H9 (cell line): Measurements from ENCODE around the gene TIAM2. TPM values are rescaled to one million over a fixed set of nuclear protein-coding genes. Genes with fewer than 3 reads are reported as not detected.

Experiments
- DNase-seq: peaks from one replicate; pipeline ENCODE4 v3.0.0-alpha.2; 2017
- H2AFZ ChIP-seq: one replicate; pipeline ENCODE4 v1.6.1; 2013; ENCODE audit warnings: mild to moderate bottlenecking, low read length, control low read depth, moderate library complexity
- H2AK5ac ChIP-seq: 2 replicates; pipeline ENCODE4 v1.6.1; 2013; ENCODE audit warnings: low read length, control low read depth, mixed read lengths; ENCODE audit not compliant: insufficient read length
- H2BK120ac ChIP-seq: one replicate; pipeline ENCODE4 v1.6.1; 2013; ENCODE audit warnings: low read depth, mild to moderate bottlenecking, low read length, control low read depth, inconsistent platforms; ENCODE audit not compliant: poor library complexity, severe bottlenecking
- H2BK12ac ChIP-seq: 2 replicates; pipeline ENCODE4 v1.6.1; 2013; ENCODE audit warnings: low read length, control low read depth, mixed read lengths, low read depth; ENCODE audit not compliant: insufficient read length
- H2BK15ac ChIP-seq: 2 replicates; pipeline ENCODE4 v1.6.1; 2013; ENCODE audit warnings: low read depth, low read length, control low read depth
- H2BK20ac ChIP-seq: one replicate; pipeline ENCODE4 v1.6.1; 2013; ENCODE audit warnings: low read depth, mild to moderate bottlenecking, low read length, control low read depth, inconsistent platforms; ENCODE audit not compliant: poor library complexity, severe bottlenecking
- H2BK5ac ChIP-seq: 2 replicates; pipeline ENCODE4 v1.6.1; 2013; ENCODE audit warnings: low read length, control low read depth, mixed read lengths; ENCODE audit not compliant: insufficient read length
- H3K14ac ChIP-seq: 2 replicates; pipeline ENCODE4 v1.6.1; 2013; ENCODE audit warnings: low read length, control low read depth; ENCODE audit not compliant: insufficient read depth
- H3K18ac ChIP-seq: 2 replicates; pipeline ENCODE4 v1.6.1; 2013; ENCODE audit warnings: low read depth, mild to moderate bottlenecking, mixed read lengths, low read length, control low read depth; ENCODE audit not compliant: insufficient read length
- H3K23ac ChIP-seq: 2 replicates; pipeline ENCODE4 v1.6.1; 2013; ENCODE audit warnings: low read length, control low read depth, mixed read lengths, low read depth; ENCODE audit not compliant: insufficient read length
- H3K23me2 ChIP-seq: 2 replicates; pipeline ENCODE4 v1.6.1; 2013; ENCODE audit warnings: low read depth, mild to moderate bottlenecking, mixed read lengths, low read length, control low read depth; ENCODE audit not compliant: insufficient read length, poor library complexity, severe bottlenecking
- H3K27ac ChIP-seq: 2 replicates; pipeline ENCODE4 v1.5.1; 2013; ENCODE audit warnings: low read length, control low read depth, mixed read lengths, low read depth; ENCODE audit not compliant: insufficient read length
- H3K27me3 ChIP-seq: 2 replicates; pipeline ENCODE4 v1.6.1; 2013; ENCODE audit warnings: low read length, control low read depth, inconsistent platforms; ENCODE audit not compliant: insufficient read depth
- H3K4ac ChIP-seq: 2 replicates; pipeline ENCODE4 v1.6.1; 2013; ENCODE audit warnings: low read depth, mild to moderate bottlenecking, control low read depth, inconsistent platforms, low read length, moderate library complexity
- H3K4me1 ChIP-seq: 2 replicates; pipeline ENCODE4 v1.6.1; 2013; ENCODE audit warnings: low read length, control low read depth, inconsistent platforms; ENCODE audit not compliant: insufficient read depth
- H3K4me2 ChIP-seq: 2 replicates; pipeline ENCODE4 v1.6.1; 2013; ENCODE audit warnings: low read length, control low read depth, mixed read lengths; ENCODE audit not compliant: insufficient read length, insufficient read depth
- H3K56ac ChIP-seq: 2 replicates; pipeline ENCODE4 v1.6.1; 2013; ENCODE audit warnings: low read depth, mild to moderate bottlenecking, mixed read lengths, low read length, control low read depth; ENCODE audit not compliant: insufficient read length
- H3K79me1 ChIP-seq: 2 replicates; pipeline ENCODE4 v1.6.1; 2013; ENCODE audit warnings: low read depth, mild to moderate bottlenecking, moderate library complexity, low read length, control low read depth, inconsistent platforms; ENCODE audit not compliant: insufficient read depth, poor library complexity, severe bottlenecking
- H3K79me2 ChIP-seq: 2 replicates; pipeline ENCODE4 v1.6.1; 2013; ENCODE audit warnings: low read length, control low read depth, inconsistent platforms; ENCODE audit not compliant: insufficient read depth
- H3K9ac ChIP-seq: 2 replicates; pipeline ENCODE4 v1.6.1; 2013; ENCODE audit warnings: low read length, control low read depth, mixed read lengths; ENCODE audit not compliant: insufficient read length; ENCODE audit errors: extremely low read depth
- H3K9me3 ChIP-seq: one replicate; pipeline ENCODE4 v1.6.1; 2013; ENCODE audit warnings: low read depth, low read length, inconsistent platforms; ENCODE audit not compliant: control insufficient read depth
- H3T11ph ChIP-seq: one replicate; pipeline ENCODE4 v1.6.1; 2013; ENCODE audit warnings: mild to moderate bottlenecking, low read length, control low read depth, inconsistent platforms
- H4K20me1 ChIP-seq: one replicate; pipeline ENCODE4 v1.6.1; 2013; ENCODE audit not compliant: control insufficient read depth, insufficient read length, insufficient read depth
- H4K5ac ChIP-seq: 2 replicates; pipeline ENCODE4 v1.6.1; 2013; ENCODE audit warnings: low read depth, mild to moderate bottlenecking, mixed read lengths, low read length, control low read depth; ENCODE audit not compliant: insufficient read length
- H4K8ac ChIP-seq: replicated peaks from 2 replicates; pipeline ENCODE4 v1.6.1; 2013; ENCODE audit warnings: low read length, control low read depth, mixed read lengths, low read depth; ENCODE audit not compliant: insufficient read length
- H4K91ac ChIP-seq: 2 replicates; pipeline ENCODE4 v1.6.1; 2013; ENCODE audit warnings: low read depth, mild to moderate bottlenecking, moderate library complexity, mixed read lengths, low read length, control low read depth; ENCODE audit not compliant: insufficient read length
- H3K27ac Mint-ChIP-seq, 3 experiments: 2 replicates in 2 of 3; 3 replicates in 1 of 3; pipeline ENCODE4 v1.8.0; 2020 to 2021; ENCODE audit warnings: mixed read lengths in 3 of 3, mild to moderate bottlenecking in 1 of 3, moderate library complexity in 1 of 3
- H3K27me3 Mint-ChIP-seq: 2 replicates; pipeline ENCODE4 v1.8.0; 2021; ENCODE audit warnings: low read depth, mild to moderate bottlenecking, moderate library complexity, mixed read lengths
- H3K36me3 Mint-ChIP-seq, 3 experiments: 2 replicates in 2 of 3; 3 replicates in 1 of 3; pipeline ENCODE4 v1.8.0; 2020 to 2021; ENCODE audit warnings: low read depth in 3 of 3, mixed read lengths in 3 of 3; ENCODE audit not compliant: insufficient read depth in 1 of 3
- H3K4me1 Mint-ChIP-seq, 2 experiments: 2 replicates each; pipeline ENCODE4 v1.8.0; 2020; ENCODE audit warnings: mixed read lengths in 2 of 2
- H3K4me3 Mint-ChIP-seq, 2 experiments: 2 replicates in 1 of 2; 3 replicates in 1 of 2; pipeline ENCODE4 v1.8.0; 2020 to 2021; ENCODE audit warnings: mild to moderate bottlenecking in 2 of 2, mixed read lengths in 2 of 2, moderate library complexity in 1 of 2
- H3K9me3 Mint-ChIP-seq, 2 experiments: 2 replicates in 1 of 2; 3 replicates in 1 of 2; pipeline ENCODE4 v1.8.0; 2020; ENCODE audit warnings: mild to moderate bottlenecking in 2 of 2, mixed read lengths in 2 of 2, moderate library complexity in 1 of 2
- WGBS: extraction: QIAGEN DNeasy Blood & Tissue Kit; methylation state at CpG from one replicate; pipeline ENCODE4 v1.1.7; 2013; ENCODE audit warnings: missing lambda C conversion rate, low lambda C conversion rate, mixed read lengths; ENCODE audit not compliant: insufficient read length; ENCODE audit errors: extremely low coverage; 5-methylcytosine and 5-hydroxymethylcytosine counted together
- total RNA-seq: library from RNA; stranded (reverse); gene quantifications from 2 replicates; pipeline ENCODE4 v1.2.1, GENCODE V29; 2021
- TF ChIP-seq, protein P1 (sequence below): fragments of 200-600 bp; sonication (generic); conservative IDR thresholded peaks from 3 replicates; pipeline ENCODE4 v1.8.0; 2021; ENCODE audit warnings: antibody characterized with exemption, mild to moderate bottlenecking

The TIAM2 gene
- total RNA-seq, 1 experiment from 2014 or later, result 6.3 TPM

DNA sequence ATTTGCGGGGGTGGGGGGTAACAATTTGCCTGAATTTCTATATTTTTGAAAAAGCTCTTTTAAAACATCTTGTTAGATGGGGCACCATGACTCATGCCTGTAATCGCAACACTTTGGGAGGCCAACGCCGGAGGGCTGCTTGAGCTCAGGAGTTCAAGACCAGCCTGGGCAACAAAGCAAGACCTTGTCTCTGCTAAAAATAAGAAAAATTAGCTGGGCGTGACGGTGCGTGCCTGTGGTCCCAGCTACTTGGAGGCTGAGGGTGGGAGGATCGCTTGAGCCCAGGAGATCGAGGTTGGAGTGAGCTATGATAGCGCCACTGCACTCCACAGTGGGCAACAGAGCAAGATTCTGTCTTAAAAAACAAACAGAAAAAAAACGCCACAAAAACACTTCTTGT, 41.5 kb upstream of the TIAM2 start:
- Histone ChIP-seq H3K14ac (no peak overlapping the region), H2BK5ac (no peak overlapping the region)

More for the DNA sequence above, 41.5 kb upstream of the TIAM2 start:
- no peak for DNase-seq
- no peaks in the 10 kb centered on the region for H3K27me3 ChIP-seq
- no peak overlapping the region for H3K4me2 ChIP-seq
- no peak overlapping the region for H3K27ac Mint-ChIP-seq
- H3K4me3 Mint-ChIP-seq, result no peak overlapping the region
- H4K20me1 ChIP-seq, result no peaks in the 10 kb centered on the region
- H3K27me3 Mint-ChIP-seq, result no peaks in the 10 kb centered on the region
- H3K9me3 Mint-ChIP-seq, result no peaks in the 10 kb centered on the region
- H3K27ac ChIP-seq, result no peak overlapping the region
- no peak overlapping the region for H3K9ac ChIP-seq
- H2AFZ ChIP-seq, result no peak overlapping the region
- H3K23me2 ChIP-seq, result no peaks in the 10 kb centered on the region
- no peak overlapping the region for H4K91ac ChIP-seq
- no peak overlapping the region for H2BK15ac ChIP-seq
- no peaks in the 10 kb centered on the region for H3K79me1 ChIP-seq
- no peaks in the 10 kb centered on the region for H3K79me2 ChIP-seq
- H3K4ac ChIP-seq, result no peak overlapping the region
- H3K9me3 ChIP-seq, result no peaks in the 10 kb centered on the region
- H2BK12ac ChIP-seq, result no peak overlapping the region
- TF ChIP-seq, protein P1, sequence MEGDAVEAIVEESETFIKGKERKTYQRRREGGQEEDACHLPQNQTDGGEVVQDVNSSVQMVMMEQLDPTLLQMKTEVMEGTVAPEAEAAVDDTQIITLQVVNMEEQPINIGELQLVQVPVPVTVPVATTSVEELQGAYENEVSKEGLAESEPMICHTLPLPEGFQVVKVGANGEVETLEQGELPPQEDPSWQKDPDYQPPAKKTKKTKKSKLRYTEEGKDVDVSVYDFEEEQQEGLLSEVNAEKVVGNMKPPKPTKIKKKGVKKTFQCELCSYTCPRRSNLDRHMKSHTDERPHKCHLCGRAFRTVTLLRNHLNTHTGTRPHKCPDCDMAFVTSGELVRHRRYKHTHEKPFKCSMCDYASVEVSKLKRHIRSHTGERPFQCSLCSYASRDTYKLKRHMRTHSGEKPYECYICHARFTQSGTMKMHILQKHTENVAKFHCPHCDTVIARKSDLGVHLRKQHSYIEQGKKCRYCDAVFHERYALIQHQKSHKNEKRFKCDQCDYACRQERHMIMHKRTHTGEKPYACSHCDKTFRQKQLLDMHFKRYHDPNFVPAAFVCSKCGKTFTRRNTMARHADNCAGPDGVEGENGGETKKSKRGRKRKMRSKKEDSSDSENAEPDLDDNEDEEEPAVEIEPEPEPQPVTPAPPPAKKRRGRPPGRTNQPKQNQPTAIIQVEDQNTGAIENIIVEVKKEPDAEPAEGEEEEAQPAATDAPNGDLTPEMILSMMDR, result no peak
- peaks cover 3 to 5% of the 10 kb centered on the region in 2 experiments; a peak in 3 of 4 replicates for H3K4me1 Mint-ChIP-seq
- no peak overlapping the region for H3K18ac ChIP-seq
- WGBS, result no CpG with 5 or more reads among the region's 11 CpGs
- no peak overlapping the region for H4K5ac ChIP-seq
- no peak overlapping the region for H4K8ac ChIP-seq
- no peak overlapping the region for H2BK120ac ChIP-seq
- H3T11ph ChIP-seq, result no peak overlapping the region
- peaks cover 4 to 5% (median 5%) of the 10 kb centered on the region in 3 experiments; a peak in 5 of 7 replicates for H3K36me3 Mint-ChIP-seq
- H2BK20ac ChIP-seq, result no peak overlapping the region
- no peaks in the 10 kb centered on the region for H3K4me1 ChIP-seq
- no peak overlapping the region for H2AK5ac ChIP-seq
- no peak overlapping the region for H3K23ac ChIP-seq
- H3K56ac ChIP-seq, result no peak overlapping the region
